ENCODE measurements around the gene ADAMTS8. TPM values are rescaled to one million over a fixed set of nuclear protein-coding genes. Genes with fewer than 3 reads are reported as not detected.

ADAMTS8 gene
- total RNA-seq, 1 donor from 2014 or later, result 2.8 TPM

- DNase-seq, result no peak
Measured at GRCh38 chr11:130418756-130419155, 9.7 kb downstream of the ADAMTS8 start.

GRCh38 chr11:130418210-130418609 is 10.2 kb downstream of the ADAMTS8 start:
- DNase-seq, result peak; percentile 55

- DNase-seq, result no peak
Measured at GRCh38 chr11:130416906-130417305, 11.5 kb downstream of the ADAMTS8 start.

- no peak for DNase-seq
Measured at GRCh38 chr11:130416530-130416882, 11.9 kb downstream of the ADAMTS8 start.

- no peak for DNase-seq
Measured at GRCh38 chr11:130415731-130416529, 12.5 kb downstream of the ADAMTS8 start.

- no peak for DNase-seq
Measured at GRCh38 chr11:130414107-130415080, 14.0 kb downstream of the ADAMTS8 start.

- DNase-seq, result peak; percentile 53
Measured at GRCh38 chr11:130413405-130414106, 14.9 kb downstream of the ADAMTS8 start.

GRCh38 chr11:130411223-130411622 is 17.2 kb downstream of the ADAMTS8 start:
- DNase-seq, result no peak

- peak; percentile 54 for DNase-seq
Measured at GRCh38 chr11:130409594-130410388, 18.6 kb downstream of the ADAMTS8 start.

GRCh38 chr11:130408901-130409300 is 19.5 kb downstream of the ADAMTS8 start:
- no peak for DNase-seq

GRCh38 chr11:130408401-130408890 is 20.0 kb downstream of the ADAMTS8 start:
- no peak for DNase-seq

- DNase-seq, result no peak
Measured at GRCh38 chr11:130407978-130408377, 20.4 kb downstream of the ADAMTS8 start.

- no peak for DNase-seq
Measured at GRCh38 chr11:130405428-130405827, 23.0 kb downstream of the ADAMTS8 start.

GRCh38 chr11:130404727-130405126 is 23.7 kb downstream of the ADAMTS8 start:
- DNase-seq, result no peak

- DNase-seq, result no peak
Measured at GRCh38 chr11:130403967-130404366, 24.4 kb downstream of the ADAMTS8 start.

GRCh38 chr11:130403271-130403804 is 25.1 kb downstream of the ADAMTS8 start:
- DNase-seq, result peak; percentile 72

- DNase-seq, result no peak
Measured at GRCh38 chr11:130402570-130402969, 25.8 kb downstream of the ADAMTS8 start.

GRCh38 chr11:130400781-130401483 is 27.5 kb downstream of the ADAMTS8 start:
- no peak for DNase-seq

GRCh38 chr11:130399196-130399595 is 29.2 kb downstream of the ADAMTS8 start:
- DNase-seq, result no peak

GRCh38 chr11:130397780-130398179 is 30.6 kb downstream of the ADAMTS8 start:
- no peak for DNase-seq

- no peak for DNase-seq
Measured at GRCh38 chr11:130396965-130397364, 31.4 kb downstream of the ADAMTS8 start.

All from occipital lobe (tissue), 2 donors.